HG03095 (cell line): ENCODE results near the gene FBXL13.
"Not testable (repeated sequence)": the region's sequence is repeated elsewhere in the genome, so short reads cannot be mapped to it uniquely, and the experiment has no call there.

ENCODE experiments used
- ATAC-seq: cut with Tn5 transposase; IDR thresholded peaks from one replicate; pipeline ENCODE4 v1.9.1; 2021; ENCODE audit warnings: moderate library complexity; ENCODE audit not compliant: unreplicated experiment

FBXL13 gene

GRCh38 chr7:103031024-103031423, 43.6 kb downstream of the FBXL13 start:
- no peak for ATAC-seq

- ATAC-seq, result no peak
Observed at GRCh38 chr7:103025341-103025740, 49.3 kb downstream of the FBXL13 start.

- not testable (repeated sequence) for ATAC-seq
Observed at GRCh38 chr7:103023578-103023977, 51.0 kb downstream of the FBXL13 start.

GRCh38 chr7:103021490-103021889, 53.1 kb downstream of the FBXL13 start:
- not testable (repeated sequence) for ATAC-seq

GRCh38 chr7:103020876-103021275, 53.7 kb downstream of the FBXL13 start:
- ATAC-seq, result not testable (repeated sequence)

- not testable (repeated sequence) for ATAC-seq
Observed at GRCh38 chr7:103018295-103018694, 56.3 kb downstream of the FBXL13 start.

- no peak for ATAC-seq
Observed at GRCh38 chr7:103011650-103012049, 62.9 kb downstream of the FBXL13 start.

GRCh38 chr7:103010211-103010610, 64.4 kb downstream of the FBXL13 start:
- no peak for ATAC-seq

- no peak for ATAC-seq
Observed at GRCh38 chr7:103009466-103010185, 65.0 kb downstream of the FBXL13 start.

- no peak for ATAC-seq
Observed at GRCh38 chr7:103003004-103003403, 71.6 kb downstream of the FBXL13 start.

- no peak for ATAC-seq
Observed at GRCh38 chr7:103001210-103001609, 73.4 kb downstream of the FBXL13 start.

- no peak for ATAC-seq
Observed at GRCh38 chr7:102996957-102997356, 77.6 kb downstream of the FBXL13 start.

GRCh38 chr7:102995609-102996008, 79.0 kb downstream of the FBXL13 start:
- ATAC-seq, result not testable (repeated sequence)

GRCh38 chr7:102994567-102994966, 80.0 kb downstream of the FBXL13 start:
- ATAC-seq, result no peak

GRCh38 chr7:102993718-102994029, 80.9 kb downstream of the FBXL13 start:
- no peak for ATAC-seq

GRCh38 chr7:102992938-102993717, 81.5 kb downstream of the FBXL13 start:
- ATAC-seq, result no peak

- ATAC-seq, result no peak
Observed at GRCh38 chr7:102992509-102992937, 82.1 kb downstream of the FBXL13 start.

GRCh38 chr7:102991540-102992214, 82.9 kb downstream of the FBXL13 start:
- ATAC-seq, result no peak

- no peak for ATAC-seq
Observed at GRCh38 chr7:102991077-102991539, 83.5 kb downstream of the FBXL13 start.

GRCh38 chr7:102990642-102991041, 84.0 kb downstream of the FBXL13 start:
- ATAC-seq, result no peak
